HepG2 (cell line): Measurements from ENCODE around the gene SGCB. TPM values are rescaled to one million over a fixed set of nuclear protein-coding genes. Genes with fewer than 3 reads are reported as not detected.
A peak's percentile ranks its signal among the peaks of the same experiment; 100 is the strongest.

Experiments used
- ADNP ChIP-seq: sonication (generic); formaldehyde crosslinking; IDR thresholded peaks from 2 replicates; pipeline ENCODE4 v1.4.0; 2020; ENCODE audit warnings: missing genetic modification reagents
- ATF4 ChIP-seq, 2 experiments: fragments of 450-650 bp in 1 of 2; sonication (generic) in 1 of 2; formaldehyde crosslinking; IDR thresholded peaks; 2 replicates each; pipeline versions ENCODE4 v1.5.0 to v1.8.0; 2020 to 2022; ENCODE audit warnings: mild to moderate bottlenecking in 1 of 2, missing genetic modification reagents in 1 of 2
- FOXO1 ChIP-seq: sonication (generic); formaldehyde crosslinking; IDR thresholded peaks from 2 replicates; pipeline ENCODE4 v1.4.0; 2020; ENCODE audit warnings: missing genetic modification reagents
- GLMP ChIP-seq: sonication (generic); formaldehyde crosslinking; IDR thresholded peaks from 2 replicates; pipeline ENCODE4 v1.9.0; 2021; ENCODE audit warnings: missing genetic modification reagents, mild to moderate bottlenecking, borderline replicate concordance
- IKZF1 ChIP-seq: fragments of 450-650 bp; IDR thresholded peaks from 2 replicates; pipeline ENCODE4 v1.7.1; 2016
- KDM5A ChIP-seq: fragments of 200-600 bp; sonication (generic); IDR thresholded peaks from 2 replicates; pipeline ENCODE4 v1.7.0; 2018; ENCODE audit warnings: antibody characterized with exemption, mild to moderate bottlenecking, low read length, borderline replicate concordance
- KLF12 ChIP-seq: sonication (generic); formaldehyde crosslinking; IDR thresholded peaks from 2 replicates; pipeline ENCODE4 v1.4.0; 2020; ENCODE audit warnings: missing genetic modification reagents, borderline replicate concordance
- PAWR ChIP-seq: sonication (generic); formaldehyde crosslinking; IDR thresholded peaks from 2 replicates; pipeline ENCODE4 v1.4.0; 2020; ENCODE audit warnings: missing genetic modification reagents, mild to moderate bottlenecking, borderline replicate concordance
- SMAD9 ChIP-seq: sonication (generic); formaldehyde crosslinking; IDR thresholded peaks from 2 replicates; pipeline ENCODE4 v1.5.1; 2020; ENCODE audit warnings: mild to moderate bottlenecking, missing genetic modification reagents
- STAT6 ChIP-seq: sonication (generic); formaldehyde crosslinking; IDR thresholded peaks from 2 replicates; pipeline ENCODE4 v1.4.0; 2020; ENCODE audit warnings: missing genetic modification reagents, mild to moderate bottlenecking, borderline replicate concordance
- TIGD3 ChIP-seq: sonication (generic); formaldehyde crosslinking; IDR thresholded peaks from 2 replicates; pipeline ENCODE4 v1.5.1; 2020; ENCODE audit warnings: mild to moderate bottlenecking, missing genetic modification reagents, borderline replicate concordance
- ZBTB43 ChIP-seq: sonication (generic); formaldehyde crosslinking; conservative IDR thresholded peaks from 2 replicates; pipeline ENCODE4 v1.4.0; 2020; ENCODE audit warnings: missing genetic modification reagents
- ZNF124 ChIP-seq: sonication (generic); formaldehyde crosslinking; IDR thresholded peaks from 2 replicates; pipeline ENCODE4 v1.4.0; 2020; ENCODE audit warnings: missing genetic modification reagents
- ZNF451 ChIP-seq: sonication (generic); formaldehyde crosslinking; IDR thresholded peaks from 2 replicates; pipeline ENCODE4 v1.5.0; 2020; ENCODE audit warnings: mild to moderate bottlenecking, missing genetic modification reagents
- ZNF549 ChIP-seq: sonication (generic); formaldehyde crosslinking; IDR thresholded peaks from 2 replicates; pipeline ENCODE4 v1.5.0; 2020; ENCODE audit warnings: missing genetic modification reagents
- ZNF563 ChIP-seq: sonication (generic); formaldehyde crosslinking; IDR thresholded peaks from 2 replicates; pipeline ENCODE4 v1.8.0; 2022; ENCODE audit warnings: mild to moderate bottlenecking, moderate library complexity, missing genetic modification reagents
- polyA plus RNA-seq, 8 experiments: library from polyadenylated mRNA; depleted of rRNA in 3 of 8; stranded (reverse) in 7 of 8; unstranded in 1 of 8; fragments of >200 nt; fragmentation: Illumina TruSeq in 4 of 8; extraction: Trizol in 4 of 8; gene quantifications; 2 replicates each; pipeline versions ENCODE4 v1.2.1 to v1.2.3, GENCODE V29; 2011 to 2016; ENCODE audit warnings: low read depth in 4 of 8, missing spikeins in 1 of 8, mixed read lengths in 1 of 8; ENCODE audit not compliant: insufficient read depth in 1 of 8
- total RNA-seq, 5 experiments: library from RNA; depleted of rRNA; stranded (reverse); fragments of >200 nt; fragmentation: Illumina TruSeq; extraction: Trizol; gene quantifications; 2 replicates each; pipeline ENCODE4 v1.2.3, GENCODE V29; 2016; ENCODE audit warnings: low read depth in 1 of 5

The SGCB gene
- total and polyA plus RNA-seq, 2 of the 13 experiments (the other 11 are each of a cell fraction or from before 2014, with no cell fraction given), result 2.2 to 4.8 TPM

- no peak for TF ChIP-seq TIGD3 (CRISPR knock-in tag)
- no peak for TF ChIP-seq ADNP (CRISPR knock-in tag)
- TF ChIP-seq ZNF563, result peak; percentile 54; the same call in 1 of the 2 replicates
- TF ChIP-seq ZNF124 (CRISPR knock-in tag), result no peak
- TF ChIP-seq SMAD9 (CRISPR knock-in tag), result no peak
- TF ChIP-seq KDM5A, result 0 out of 2 replicates have a peak, but pooled peaks have one; percentile 33
- TF ChIP-seq STAT6, result no peak
- TF ChIP-seq ZNF451 (CRISPR knock-in tag), result no peak
- no peak for TF ChIP-seq PAWR (CRISPR knock-in tag)
- TF ChIP-seq KLF12 (CRISPR knock-in tag), result 0 out of 2 replicates have a peak, but pooled peaks have one; percentile 13
- TF ChIP-seq ZBTB43 (CRISPR knock-in tag), result no peak
- TF ChIP-seq GLMP (CRISPR knock-in tag), result no peak
- TF ChIP-seq ATF4 (CRISPR knock-in tag; IDR thresholded peaks at IDR 0.05), result no peak
- no peak for TF ChIP-seq FOXO1 (CRISPR knock-in tag)
- no peak for TF ChIP-seq IKZF1
- no peak for TF ChIP-seq ZNF549
Observed at GRCh38 chr4:52051615-52052474, 13.7 kb upstream of the SGCB start (continued).
